Activated naive CD4-positive, alpha-beta T cell treated with anti-CD3 and anti-CD28 coated beads for 36 hours (primary cell): Measurements from ENCODE around the gene COBLL1. TPM values are rescaled to one million over a fixed set of nuclear protein-coding genes. Genes with fewer than 3 reads are reported as not detected.

ENCODE experiments used
- CTCF ChIA-PET: fragments of 350-600 bp; sonication (Branson Sonifier 250); formaldehyde crosslinking; loops from one replicate; lab custom pipeline; 2021; ENCODE audit warnings: antibody characterized with exemption; lab: Charles Lee
- DNase-seq: peaks from one replicate; pipeline ENCODE4 v3.0.0-alpha.2; 2020
- H3K27ac Mint-ChIP-seq: one replicate; pipeline ENCODE4 v1.8.0; 2021; ENCODE audit warnings: mild to moderate bottlenecking, mixed read lengths
- H3K27me3 Mint-ChIP-seq: one replicate; pipeline ENCODE4 v1.8.0; 2021; ENCODE audit warnings: low read depth, mixed read lengths
- H3K36me3 Mint-ChIP-seq: one replicate; pipeline ENCODE4 v1.8.0; 2021; ENCODE audit warnings: low read depth, mixed read lengths
- H3K4me1 Mint-ChIP-seq: one replicate; pipeline ENCODE4 v1.8.0; 2021; ENCODE audit warnings: low read depth, mixed read lengths
- H3K4me3 Mint-ChIP-seq: one replicate; pipeline ENCODE4 v1.8.0; 2021; ENCODE audit warnings: mild to moderate bottlenecking, moderate library complexity, mixed read lengths
- H3K9me3 Mint-ChIP-seq: one replicate; pipeline ENCODE4 v1.8.0; 2021; ENCODE audit warnings: mixed read lengths
- intact Hi-C: fragments of 100-400 bp; cut with micrococcal nuclease; formaldehyde crosslinking; loops from one replicate; pipeline ENCODE4 v1.15.1; 2023
- total RNA-seq, 2 experiments: library from RNA; stranded (reverse); gene quantifications; one replicate each; pipeline ENCODE4 v1.2.3, GENCODE V29; 2021

Gene COBLL1
- total RNA-seq, 2 experiments from 2014 or later = not detected

DNA sequence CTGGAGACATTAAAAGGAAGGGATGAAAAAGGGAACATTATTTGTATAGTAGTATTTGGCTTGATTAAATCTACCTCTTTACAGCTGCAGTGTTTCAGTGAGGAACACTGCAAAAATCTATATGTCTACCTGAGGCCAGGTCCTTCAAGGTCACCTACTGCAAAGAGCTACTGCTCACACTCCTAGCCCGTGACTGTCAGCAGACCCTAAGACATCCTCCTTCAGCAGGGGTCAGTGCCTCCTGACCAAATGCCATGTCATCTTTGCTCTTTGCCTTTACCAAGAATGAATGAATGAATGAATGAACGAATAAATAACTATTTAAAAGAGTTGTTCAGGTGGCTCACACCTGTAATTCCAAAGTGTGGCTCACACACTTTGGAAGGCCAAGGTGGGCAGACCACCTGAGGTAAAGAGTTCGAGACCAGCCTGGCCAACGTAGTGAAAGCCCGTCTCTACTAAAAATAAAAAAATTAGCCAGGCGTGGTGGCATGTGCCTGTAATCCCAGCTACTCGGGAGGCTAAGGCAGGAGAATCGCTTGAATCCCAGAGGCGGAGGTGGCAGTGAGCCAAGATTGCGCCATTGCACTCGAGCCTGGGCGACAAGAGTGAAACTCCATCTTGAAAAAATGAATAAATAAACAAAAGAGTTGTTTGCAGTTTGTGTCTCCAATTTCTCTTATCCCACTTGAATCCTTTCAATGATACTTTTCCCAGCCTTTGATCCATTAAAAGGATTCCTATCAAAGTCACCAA is 136.0 kb downstream of the COBLL1 start:
- no peaks in the 10 kb centered on the region for H3K4me1 Mint-ChIP-seq
- H3K4me3 Mint-ChIP-seq = no peak overlapping the region
- DNase-seq = no peak
- no peaks in the 10 kb centered on the region for H3K9me3 Mint-ChIP-seq
- intact Hi-C loops = no loop called here
- no peaks in the 10 kb centered on the region for H3K36me3 Mint-ChIP-seq
- H3K27me3 Mint-ChIP-seq = no peaks in the 10 kb centered on the region
- no peak overlapping the region for H3K27ac Mint-ChIP-seq
- CTCF ChIA-PET = interaction anchor here (0.6 kb wide), 1 partner anchor 797 kb away, joined by 4 read pairs; no protein-coding TSS in a partner anchor

DNA sequence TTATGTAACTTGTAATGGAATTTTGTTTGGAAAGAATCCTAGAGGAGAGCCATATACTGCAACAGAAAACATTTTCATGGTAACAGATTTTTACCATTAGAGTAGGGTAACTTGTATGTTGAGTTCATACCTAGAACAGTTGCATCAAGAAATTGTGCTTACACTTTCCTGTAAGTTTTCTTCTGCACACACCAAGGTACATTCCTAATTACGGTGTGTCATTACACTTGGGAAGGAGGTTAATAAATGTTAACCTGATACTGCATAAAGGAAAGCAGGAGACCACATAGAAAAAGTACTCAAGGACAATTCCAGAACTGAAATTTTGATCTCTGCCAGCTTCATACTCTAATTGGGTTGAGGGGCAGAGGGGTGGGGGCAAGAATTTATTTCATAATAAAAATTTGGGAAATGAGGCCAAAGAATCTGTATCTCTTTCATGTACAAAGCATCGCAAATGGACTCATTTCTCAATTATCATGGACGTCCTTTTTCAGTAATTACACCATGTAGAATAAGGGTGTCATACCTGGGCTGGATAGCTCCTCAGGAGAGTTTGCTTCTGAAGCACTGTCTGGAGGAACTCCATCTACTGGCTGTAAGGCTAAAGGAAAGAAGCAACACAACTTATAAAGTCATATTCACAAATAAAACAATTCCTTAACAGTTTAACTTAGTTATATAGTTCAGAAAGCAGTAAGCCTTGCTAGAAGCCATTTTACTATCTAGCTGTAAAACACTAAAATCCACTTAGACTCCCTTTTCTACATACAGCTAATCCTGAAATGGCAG is 137.5 kb downstream of the COBLL1 start:
- CTCF ChIA-PET = no interaction called here
- H3K27ac Mint-ChIP-seq = no peak overlapping the region
- intact Hi-C loops = no loop called here
- H3K9me3 Mint-ChIP-seq = no peaks in the 10 kb centered on the region
- H3K4me3 Mint-ChIP-seq = no peak overlapping the region
- no peaks in the 10 kb centered on the region for H3K4me1 Mint-ChIP-seq
- DNase-seq = no peak
- H3K27me3 Mint-ChIP-seq = no peaks in the 10 kb centered on the region
- no peaks in the 10 kb centered on the region for H3K36me3 Mint-ChIP-seq

DNA sequence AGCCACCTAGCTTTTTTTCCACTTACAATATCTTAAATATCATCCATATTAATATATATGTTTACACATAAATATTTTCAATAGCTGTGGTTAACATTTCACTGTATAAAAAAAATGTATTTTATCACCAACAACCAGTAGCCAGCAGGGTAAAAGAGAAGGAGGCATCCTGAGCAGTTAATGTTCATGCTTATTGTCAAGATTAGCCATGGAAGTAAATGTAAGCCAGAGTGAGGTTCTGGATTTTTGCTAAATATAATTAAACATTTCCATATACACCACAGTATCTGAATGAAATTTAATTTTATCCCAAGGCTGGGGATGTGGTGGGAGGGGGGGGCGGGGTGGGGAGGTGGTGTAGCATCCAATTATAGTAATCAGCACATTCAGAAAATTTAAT is 140.1 kb downstream of the COBLL1 start:
- Mint-ChIP-seq H3K27me3 (no peaks in the 10 kb centered on the region), H3K4me1 (no peaks in the 10 kb centered on the region), H3K4me3 (no peak overlapping the region), H3K36me3 (no peaks in the 10 kb centered on the region), H3K27ac (no peak overlapping the region), H3K9me3 (no peaks in the 10 kb centered on the region)
- intact Hi-C loops = no loop called here
- DNase-seq = no peak
- CTCF ChIA-PET = no interaction called here

GRCh38 chr2:164700390-164700789 is 141.2 kb downstream of the COBLL1 start:
- H3K36me3 Mint-ChIP-seq = no peaks in the 10 kb centered on the region

GRCh38 chr2:164697688-164698461 is 143.7 kb downstream of the COBLL1 start:
- DNase-seq = no peak
- CTCF ChIA-PET = interaction anchor here (0.7 kb wide), 1 partner anchor 1467 kb away, joined by 3 read pairs; no protein-coding TSS in a partner anchor
- H3K27me3 Mint-ChIP-seq = no peaks in the 10 kb centered on the region
- intact Hi-C loops = no loop called here
- no peaks in the 10 kb centered on the region for H3K4me1 Mint-ChIP-seq
- H3K36me3 Mint-ChIP-seq = no peaks in the 10 kb centered on the region
- H3K9me3 Mint-ChIP-seq = no peaks in the 10 kb centered on the region
- H3K27ac Mint-ChIP-seq = no peak overlapping the region
- no peak overlapping the region for H3K4me3 Mint-ChIP-seq

More at GRCh38 chr2:164700390-164700789, 141.2 kb downstream of the COBLL1 start:
- no peak overlapping the region for H3K4me3 Mint-ChIP-seq
- no peak for DNase-seq
- H3K9me3 Mint-ChIP-seq = no peaks in the 10 kb centered on the region
- H3K27ac Mint-ChIP-seq = no peak overlapping the region
- intact Hi-C loops = no loop called here
- CTCF ChIA-PET = no interaction called here
- H3K4me1 Mint-ChIP-seq = no peaks in the 10 kb centered on the region
- no peaks in the 10 kb centered on the region for H3K27me3 Mint-ChIP-seq

- CTCF ChIA-PET = interaction anchor here (0.6 kb wide), 1 partner anchor 137 kb away, joined by 3 read pairs; no protein-coding TSS in a partner anchor
- Mint-ChIP-seq H3K4me3 (no peak overlapping the region), H3K9me3 (no peaks in the 10 kb centered on the region), H3K27ac (no peak overlapping the region), H3K36me3 (no peaks in the 10 kb centered on the region), H3K4me1 (no peaks in the 10 kb centered on the region), H3K27me3 (no peaks in the 10 kb centered on the region)
- no peak for DNase-seq
- intact Hi-C loops = no loop called here
Observed at GRCh38 chr2:164696634-164697033, 145.0 kb downstream of the COBLL1 start.

DNA sequence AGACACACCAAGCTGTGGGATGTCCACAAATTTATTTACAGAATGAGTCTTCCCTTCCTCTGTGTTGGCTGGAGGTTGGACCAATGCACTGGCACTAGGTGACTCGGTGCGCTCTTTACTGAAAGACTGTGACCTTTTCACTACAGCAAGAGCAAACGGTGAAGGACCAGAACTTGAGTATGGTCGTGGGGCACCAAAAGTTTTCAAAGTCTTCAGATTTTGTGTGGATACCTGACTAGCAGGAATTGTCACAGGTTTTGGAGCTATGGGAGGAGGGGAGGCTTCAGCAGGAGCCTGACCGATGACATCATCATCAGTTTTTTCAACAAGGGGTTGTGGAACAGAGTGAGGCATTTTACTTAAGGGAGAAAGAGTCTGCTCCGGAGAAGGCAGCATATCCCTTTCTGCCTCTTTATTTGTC is 147.3 kb downstream of the COBLL1 start:
- DNase-seq = no peak
- H3K27me3 Mint-ChIP-seq = no peaks in the 10 kb centered on the region
- H3K4me3 Mint-ChIP-seq = no peak overlapping the region
- H3K36me3 Mint-ChIP-seq = no peaks in the 10 kb centered on the region
- H3K4me1 Mint-ChIP-seq = no peaks in the 10 kb centered on the region
- intact Hi-C loops = no loop called here
- CTCF ChIA-PET = no interaction called here
- H3K9me3 Mint-ChIP-seq = no peaks in the 10 kb centered on the region
- H3K27ac Mint-ChIP-seq = no peak overlapping the region

DNA sequence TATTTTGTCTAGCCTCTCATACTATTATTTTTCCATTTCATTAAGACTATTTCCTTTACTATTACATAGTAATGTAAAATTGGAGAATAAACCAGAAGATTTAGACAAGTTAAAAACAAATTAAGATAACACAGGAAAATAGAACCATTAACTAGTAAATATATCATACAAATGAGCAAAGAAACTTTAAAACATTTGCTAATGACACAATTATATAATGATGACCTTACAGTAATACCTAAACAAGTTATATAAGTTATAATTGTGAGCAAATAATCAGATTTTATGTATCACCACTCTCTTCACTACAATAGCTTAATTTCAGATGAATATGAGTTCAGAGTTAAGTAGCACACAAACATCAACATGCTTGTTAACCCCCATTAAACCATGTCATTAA is 147.8 kb downstream of the COBLL1 start:
- H3K36me3 Mint-ChIP-seq = no peaks in the 10 kb centered on the region
- H3K27me3 Mint-ChIP-seq = no peaks in the 10 kb centered on the region
- H3K27ac Mint-ChIP-seq = no peak overlapping the region
- H3K9me3 Mint-ChIP-seq = no peaks in the 10 kb centered on the region
- CTCF ChIA-PET = no interaction called here
- DNase-seq = no peak
- no peak overlapping the region for H3K4me3 Mint-ChIP-seq
- no peaks in the 10 kb centered on the region for H3K4me1 Mint-ChIP-seq
- intact Hi-C loops = no loop called here

- Mint-ChIP-seq H3K36me3 (no peaks in the 10 kb centered on the region), H3K4me3 (no peak overlapping the region), H3K9me3 (no peaks in the 10 kb centered on the region), H3K27ac (no peak overlapping the region), H3K4me1 (no peaks in the 10 kb centered on the region), H3K27me3 (no peaks in the 10 kb centered on the region)
- CTCF ChIA-PET = no interaction called here
- DNase-seq = no peak
- intact Hi-C loops = no loop called here
Observed at GRCh38 chr2:164693390-164693789, 148.2 kb downstream of the COBLL1 start.

DNA sequence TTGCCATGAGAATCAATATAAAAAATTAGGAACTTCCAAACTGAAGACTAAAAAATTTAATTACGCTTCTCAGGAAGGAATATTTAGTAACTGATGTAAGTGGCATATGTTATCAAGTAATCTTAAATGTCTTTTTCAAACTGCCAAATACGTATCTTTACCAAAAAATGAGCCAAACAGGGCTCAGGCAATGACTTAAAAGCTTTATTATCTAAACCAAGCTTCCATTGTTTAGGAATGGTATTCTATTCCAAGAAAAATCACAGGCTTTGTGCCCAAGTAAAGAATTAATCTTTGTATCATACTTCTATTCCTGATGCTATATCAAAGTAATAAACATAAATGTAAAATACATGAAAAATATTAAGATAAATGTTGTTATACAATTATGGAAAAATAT is 148.7 kb downstream of the COBLL1 start:
- intact Hi-C loops = no loop called here
- DNase-seq = no peak
- no peaks in the 10 kb centered on the region for H3K9me3 Mint-ChIP-seq
- H3K36me3 Mint-ChIP-seq = no peaks in the 10 kb centered on the region
- H3K27me3 Mint-ChIP-seq = no peaks in the 10 kb centered on the region
- no peak overlapping the region for H3K27ac Mint-ChIP-seq
- H3K4me3 Mint-ChIP-seq = no peak overlapping the region
- no peaks in the 10 kb centered on the region for H3K4me1 Mint-ChIP-seq
- CTCF ChIA-PET = no interaction called here

GRCh38 chr2:164692114-164692513 is 149.5 kb downstream of the COBLL1 start:
- Mint-ChIP-seq H3K27ac (no peak overlapping the region), H3K27me3 (no peaks in the 10 kb centered on the region), H3K4me1 (no peaks in the 10 kb centered on the region), H3K4me3 (no peak overlapping the region), H3K36me3 (no peaks in the 10 kb centered on the region), H3K9me3 (no peaks in the 10 kb centered on the region)
- intact Hi-C loops = no loop called here
- DNase-seq = no peak
- CTCF ChIA-PET = no interaction called here

DNA sequence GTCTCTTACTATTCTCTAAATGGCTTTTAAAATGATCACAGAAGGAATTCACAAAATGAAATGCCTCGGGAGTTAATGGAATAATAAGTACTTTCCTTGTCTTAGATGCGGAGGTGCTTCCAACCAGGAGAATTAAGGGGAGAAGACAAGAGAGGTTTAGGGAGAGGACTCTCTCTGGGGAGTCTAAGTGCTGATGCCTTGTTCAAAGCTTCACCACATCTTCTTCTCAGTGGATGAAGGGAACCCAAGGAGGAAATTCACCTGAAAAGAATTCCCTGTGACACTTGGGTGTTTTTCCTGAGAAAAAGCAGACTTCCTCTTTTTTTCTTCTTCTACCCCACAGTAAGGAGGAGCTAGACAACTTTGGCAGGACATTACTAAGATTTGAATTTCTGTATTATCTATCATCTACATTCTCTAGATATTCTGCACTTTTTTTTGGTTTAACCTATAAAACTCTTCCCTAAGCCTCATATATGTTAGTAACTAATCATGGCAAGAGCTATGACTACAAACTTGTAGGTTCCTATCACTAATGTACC is 150.2 kb downstream of the COBLL1 start:
- CTCF ChIA-PET = interaction anchor here (1.1 kb wide), 1 partner anchor 44 kb away, joined by 3 read pairs; no protein-coding TSS in a partner anchor
- no peaks in the 10 kb centered on the region for H3K36me3 Mint-ChIP-seq
- H3K27ac Mint-ChIP-seq = no peak overlapping the region
- intact Hi-C loops = no loop called here
- no peaks in the 10 kb centered on the region for H3K4me1 Mint-ChIP-seq
- H3K9me3 Mint-ChIP-seq = no peaks in the 10 kb centered on the region
- DNase-seq = no peak
- H3K27me3 Mint-ChIP-seq = no peaks in the 10 kb centered on the region
- no peak overlapping the region for H3K4me3 Mint-ChIP-seq
